Omental fat pad (tissue), 4 donors: Measurements from ENCODE around the gene CSTA. TPM values are rescaled to one million over a fixed set of nuclear protein-coding genes. Genes with fewer than 3 reads are reported as not detected.

Source experiments
- ATAC-seq: fragments of 150-250 bp; one replicate; pipeline ENCODE4 v1.9.1; 2016; ENCODE audit warnings: mild to moderate bottlenecking, moderate library complexity; ENCODE audit not compliant: low FRiP score
- DNase-seq: peaks from one replicate; pipeline ENCODE4 v3.0.0-alpha.2; 2019; ENCODE audit warnings: low spot score
- CTCF ChIP-seq, 3 donors: fragments of 450-650 bp; IDR thresholded peaks; one replicate each; pipeline ENCODE4 v1.5.1; 2016 to 2017; ENCODE audit warnings: antibody characterized with exemption in 3 of 3, mild to moderate bottlenecking in 3 of 3, moderate library complexity in 2 of 3
- total RNA-seq, 4 donors: library from RNA; depleted of rRNA; stranded (reverse); fragments of >200 nt; gene quantifications; one replicate each; pipeline ENCODE4 v1.1.0, GENCODE V29; 2016

Gene CSTA
- total RNA-seq, 4 donors from 2014 or later, result 2.7 to 9.1 (median 6.3) TPM

- DNase-seq (no peak), ATAC-seq (no peak)
- no peak for TF ChIP-seq CTCF (IDR thresholded peaks at IDR 0.05)
Measured at GRCh38 chr3:122343654-122344053, 18.6 kb downstream of the CSTA start.

- no peak for ATAC-seq
- TF ChIP-seq CTCF (IDR thresholded peaks at IDR 0.05), result no peak
- DNase-seq, result no peak
Measured at GRCh38 chr3:122349171-122349570, 24.1 kb downstream of the CSTA start.

GRCh38 chr3:122350814-122351418 lies 25.9 kb downstream of the CSTA start:
- ATAC-seq (no peak), DNase-seq (no peak)
- TF ChIP-seq CTCF (IDR thresholded peaks at IDR 0.05), result no peak

- ATAC-seq (no peak), DNase-seq (no peak)
- no peak for TF ChIP-seq CTCF (IDR thresholded peaks at IDR 0.05)
Measured at GRCh38 chr3:122351612-122352011, 26.6 kb downstream of the CSTA start.

GRCh38 chr3:122353215-122353614 lies 28.2 kb downstream of the CSTA start:
- ATAC-seq (peak; percentile 67), DNase-seq (no peak)
- no peak for TF ChIP-seq CTCF (IDR thresholded peaks at IDR 0.05)

- ATAC-seq (no peak), DNase-seq (no peak)
- no peak for TF ChIP-seq CTCF (IDR thresholded peaks at IDR 0.05)
Measured at GRCh38 chr3:122353893-122354401, 28.9 kb downstream of the CSTA start.

GRCh38 chr3:122355612-122356011 lies 30.6 kb downstream of the CSTA start:
- TF ChIP-seq CTCF (IDR thresholded peaks at IDR 0.05), result no peak
- no peak for ATAC-seq

More at GRCh38 chr3:122355612-122356011, 30.6 kb downstream of the CSTA start:
- no peak for DNase-seq
